ENCODE measurements around the gene SART1.

GRCh38 chr11:66012371-66012945 is 50.9 kb downstream of the SART1 start:
- TF ChIP-seq CTCF (IDR thresholded peaks at IDR 0.05 in 2 of 3, conservative IDR thresholded peaks at IDR 0.05 in 1 of 3; ENCODE audit: control insufficient read depth in 2 of 3, extremely low read depth in 1 of 3, insufficient read depth in 1 of 3, low read depth in 3 of 3, low read length in 3 of 3), result no peak
- no peak for TF ChIP-seq SP1 (IDR thresholded peaks at IDR 0.05; ENCODE audit: low read depth, low read length)

Data from GM12878 (cell line).